ENCODE data around the gene FAM241A.
"Not testable (repeated sequence)": the region's sequence is repeated elsewhere in the genome, so short reads cannot be mapped to it uniquely, and the experiment has no call there.

Gene FAM241A

DNA sequence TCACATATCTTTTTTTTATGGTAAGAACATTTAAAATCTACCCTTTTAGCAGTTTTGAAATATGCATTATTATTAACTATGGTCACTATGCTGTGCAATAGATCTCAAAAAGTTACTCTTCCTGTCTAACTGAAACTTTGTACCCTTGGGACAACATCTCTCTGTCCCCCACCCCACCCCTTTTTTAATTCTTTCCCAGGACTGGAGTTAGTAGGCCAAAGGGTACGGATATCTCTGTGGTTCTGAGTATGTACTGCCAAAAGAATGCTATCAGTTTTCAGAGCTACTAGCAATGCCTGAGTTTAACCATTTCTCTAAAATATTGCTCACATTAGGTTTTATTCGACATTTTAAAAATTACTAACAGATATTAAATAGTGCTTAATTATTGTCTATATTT is 4.7 kb upstream of the FAM241A start:
- no peak for FAIRE-seq

DNA sequence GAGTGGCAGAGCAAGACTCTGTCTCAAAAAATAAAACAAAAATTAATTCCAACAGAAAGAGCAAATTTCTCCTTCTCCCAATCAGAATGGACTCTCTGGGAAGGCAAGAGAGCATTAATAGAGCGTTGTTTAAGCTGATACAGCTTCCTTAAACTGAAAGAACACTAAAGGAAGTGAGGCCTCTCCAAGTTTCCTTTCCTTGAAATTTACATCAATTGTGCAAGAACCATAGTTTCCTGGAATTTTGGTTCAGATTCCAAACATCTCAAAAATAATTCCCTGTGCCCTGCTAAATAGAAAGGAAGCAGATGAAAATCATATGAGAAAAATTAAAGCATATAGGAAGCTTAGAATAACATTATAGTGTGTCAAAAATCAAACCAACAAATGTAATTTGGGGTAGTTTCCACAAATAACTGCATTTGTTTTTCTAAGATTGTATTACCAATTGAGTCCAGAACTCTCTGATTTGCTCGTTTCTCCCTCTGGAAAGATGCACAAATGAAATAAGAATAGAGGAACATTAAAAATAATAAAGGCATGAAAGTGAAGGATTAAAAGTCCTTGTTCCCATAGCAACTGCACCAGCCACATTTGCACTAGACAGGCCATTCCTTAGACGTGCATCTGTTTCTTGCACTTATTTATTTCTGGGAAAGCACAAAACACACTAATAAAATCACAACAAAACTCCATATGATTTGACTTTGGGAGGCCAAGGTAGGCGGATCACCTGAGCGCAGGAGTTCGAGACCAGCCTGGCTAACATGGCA is 3.7 kb upstream of the FAM241A start:
- no peak for FAIRE-seq

DNA sequence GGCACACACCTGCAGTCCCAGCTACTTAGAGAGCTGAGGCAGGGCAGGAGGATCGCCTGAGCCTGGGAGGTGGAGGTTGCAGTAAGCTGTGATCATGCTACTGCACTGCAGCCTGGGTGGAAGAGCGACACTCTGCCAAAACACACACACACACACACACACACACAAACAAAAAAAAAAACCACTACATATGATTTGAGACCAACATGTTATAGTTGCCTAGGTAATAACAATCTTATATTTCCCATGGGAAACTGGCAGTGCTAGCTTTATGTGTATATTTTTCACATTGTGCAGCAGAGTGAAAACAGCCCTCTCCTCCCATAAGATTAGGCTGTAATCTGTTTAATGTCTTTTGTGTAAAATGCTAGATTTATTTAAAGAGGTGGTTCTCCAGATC is 3.1 kb upstream of the FAM241A start:
- FAIRE-seq: no peak

DNA sequence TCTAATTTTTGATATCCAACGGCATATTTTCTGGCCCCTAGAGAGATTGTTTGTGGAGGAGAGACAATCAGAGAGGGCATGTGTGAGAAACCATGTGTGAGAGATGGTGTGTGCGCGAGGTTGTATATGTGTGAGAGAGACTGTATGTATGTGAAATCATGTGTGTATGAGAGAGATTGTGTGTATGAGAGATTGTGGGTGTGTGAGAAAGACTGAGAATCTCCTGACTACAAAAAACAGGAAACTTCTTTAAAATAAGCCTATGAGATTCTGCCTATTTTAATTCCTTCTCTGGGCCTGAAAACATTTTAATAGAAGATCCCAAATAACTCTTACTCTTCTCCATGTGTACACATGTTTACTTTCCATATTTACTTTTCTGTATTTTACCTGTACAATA is 1.5 kb upstream of the FAM241A start:
- FAIRE-seq: no peak

DNA sequence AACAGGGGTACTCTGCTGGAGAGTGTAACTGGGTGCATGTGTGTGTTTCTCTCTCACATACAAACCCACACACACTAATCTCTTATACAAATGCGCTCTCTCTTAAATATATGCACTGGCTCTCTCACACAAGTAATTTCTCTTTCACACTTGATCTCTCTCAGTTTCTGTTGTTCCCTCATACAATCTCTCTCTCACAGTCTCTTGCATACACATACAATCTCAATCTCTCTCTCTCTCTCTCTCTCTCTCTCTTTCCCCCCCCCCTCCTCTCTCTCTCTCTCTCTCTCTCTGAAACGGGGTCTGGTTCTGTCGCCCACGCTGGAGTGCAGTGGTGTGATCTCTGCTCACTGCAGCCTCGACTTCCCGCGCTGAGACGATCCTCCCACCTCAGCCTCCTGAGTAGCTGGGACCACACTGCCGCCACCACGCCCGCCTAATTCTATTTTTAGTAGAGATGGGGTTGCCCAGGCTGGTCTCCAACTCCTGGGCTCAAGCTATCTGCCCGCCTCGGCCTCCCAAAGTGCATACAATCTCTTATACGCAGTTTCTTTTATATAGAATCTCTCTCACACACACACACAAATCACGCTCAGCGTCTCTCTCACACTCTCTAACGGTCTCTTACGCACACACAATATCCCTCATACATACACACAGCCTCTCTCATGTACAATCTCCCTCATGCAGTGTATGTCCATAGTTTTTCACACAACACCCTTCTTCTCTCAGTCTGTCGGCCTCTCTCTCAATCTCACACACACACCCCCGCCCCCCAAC is 518 bp upstream of the FAM241A start:
- FAIRE-seq: no peak

DNA sequence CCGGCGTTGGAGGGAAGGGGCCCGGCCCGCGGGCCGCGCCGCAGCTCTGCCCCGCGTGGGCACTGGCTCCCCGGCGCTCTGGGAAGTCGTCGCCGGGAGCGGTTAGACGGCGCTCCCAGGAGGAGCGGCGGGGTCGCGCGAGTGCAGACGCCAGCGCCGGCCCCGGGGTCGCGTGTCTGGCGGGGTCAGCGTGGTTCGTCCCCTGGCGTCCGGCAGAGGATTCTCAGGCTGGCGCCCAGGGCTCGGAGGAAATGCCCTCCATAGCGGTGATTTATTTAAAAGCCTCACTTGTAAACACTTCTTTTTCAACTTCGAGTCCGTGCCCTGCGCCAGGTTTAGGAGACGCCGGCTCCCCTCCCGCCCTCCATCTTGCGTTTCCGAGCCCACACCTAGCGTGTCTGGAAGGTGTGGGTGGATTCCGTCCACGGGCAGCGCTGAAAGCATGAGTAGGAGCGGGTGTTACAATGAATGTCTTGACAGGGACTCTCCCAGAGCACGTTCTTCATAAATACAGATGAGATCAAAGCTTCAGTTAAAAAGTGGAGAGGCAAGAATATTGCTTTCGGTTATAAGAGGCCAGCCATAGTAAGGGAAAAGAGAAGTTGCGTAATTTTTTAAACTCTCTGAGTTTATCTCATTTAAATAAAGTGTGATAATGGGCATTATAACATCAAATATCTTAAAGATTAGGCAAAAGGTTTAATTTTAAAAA is 692 bp downstream of the FAM241A start:
- FAIRE-seq: no peak

DNA sequence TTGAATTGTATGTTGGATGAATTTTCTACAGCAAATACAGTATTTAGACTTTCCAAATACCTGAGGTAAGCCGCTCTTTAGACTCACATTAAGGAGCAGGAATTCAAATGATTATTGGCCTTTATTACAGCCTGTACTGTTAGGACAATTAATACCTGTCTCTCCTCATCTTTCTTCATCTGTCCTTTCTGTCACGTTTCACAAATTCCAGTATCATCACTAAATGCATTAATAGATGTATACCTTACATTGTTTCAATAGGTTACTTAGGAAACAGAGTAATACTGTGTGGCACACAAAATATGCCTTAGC is 1.2 kb downstream of the FAM241A start:
- FAIRE-seq: no peak

DNA sequence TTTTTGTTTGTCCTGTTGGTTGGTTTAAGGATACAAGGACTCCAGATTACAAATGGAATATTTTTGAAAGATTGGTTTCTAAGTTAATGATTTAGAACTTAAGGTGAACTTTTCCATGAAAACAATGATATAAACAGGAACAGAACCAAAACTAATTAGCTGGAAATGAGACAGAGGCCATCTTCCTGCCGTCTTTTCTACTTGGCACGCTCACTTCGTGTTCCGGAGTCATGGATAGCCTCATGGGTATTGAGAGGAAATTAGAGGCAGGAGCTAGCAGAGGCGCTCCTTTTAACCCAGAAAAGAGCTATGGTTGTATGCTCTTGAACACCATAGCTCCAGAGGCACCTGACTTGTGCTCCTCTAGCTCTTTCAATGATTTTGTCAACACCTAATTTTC is 2.4 kb downstream of the FAM241A start:
- no peak for FAIRE-seq

DNA sequence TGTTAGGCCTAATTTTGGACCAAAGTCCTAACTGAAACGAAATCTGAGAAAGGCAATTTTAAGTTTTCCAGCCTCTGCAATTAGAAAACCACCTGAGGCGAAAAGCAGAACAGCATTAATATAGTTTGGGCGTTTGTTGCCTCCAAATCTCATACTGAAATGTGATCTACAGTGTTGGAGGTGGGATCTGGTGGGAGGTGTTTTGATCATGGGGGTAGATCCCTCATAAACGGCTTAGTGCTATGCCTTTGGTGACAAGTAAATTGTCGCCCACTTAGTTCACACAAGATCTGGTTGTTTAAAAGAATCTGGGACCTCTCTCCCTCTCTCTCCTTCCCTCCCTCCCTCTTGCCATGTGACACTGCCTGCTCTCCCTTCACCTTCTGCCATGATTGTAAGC is 5.7 kb downstream of the FAM241A start:
- FAIRE-seq: no peak

DNA sequence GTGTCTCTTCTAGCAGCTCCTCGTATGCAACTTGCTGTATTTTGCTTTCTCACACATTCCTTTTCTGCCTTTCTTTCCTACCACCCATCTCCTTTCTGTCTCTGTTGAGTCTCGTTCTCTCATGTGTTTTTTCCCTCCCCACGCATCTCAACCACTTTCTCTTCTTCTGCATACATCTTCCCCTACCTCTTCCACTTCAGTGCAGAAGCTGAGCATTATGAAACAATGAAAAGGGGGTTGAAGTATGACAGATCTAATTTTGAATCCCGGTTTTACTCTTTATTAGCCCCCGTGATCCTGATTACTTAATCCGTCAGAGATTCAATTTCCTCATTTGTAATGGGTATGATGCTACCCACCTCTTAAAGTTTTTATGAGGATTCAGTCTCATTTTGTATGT is 7.3 kb downstream of the FAM241A start:
- FAIRE-seq: no peak

DNA sequence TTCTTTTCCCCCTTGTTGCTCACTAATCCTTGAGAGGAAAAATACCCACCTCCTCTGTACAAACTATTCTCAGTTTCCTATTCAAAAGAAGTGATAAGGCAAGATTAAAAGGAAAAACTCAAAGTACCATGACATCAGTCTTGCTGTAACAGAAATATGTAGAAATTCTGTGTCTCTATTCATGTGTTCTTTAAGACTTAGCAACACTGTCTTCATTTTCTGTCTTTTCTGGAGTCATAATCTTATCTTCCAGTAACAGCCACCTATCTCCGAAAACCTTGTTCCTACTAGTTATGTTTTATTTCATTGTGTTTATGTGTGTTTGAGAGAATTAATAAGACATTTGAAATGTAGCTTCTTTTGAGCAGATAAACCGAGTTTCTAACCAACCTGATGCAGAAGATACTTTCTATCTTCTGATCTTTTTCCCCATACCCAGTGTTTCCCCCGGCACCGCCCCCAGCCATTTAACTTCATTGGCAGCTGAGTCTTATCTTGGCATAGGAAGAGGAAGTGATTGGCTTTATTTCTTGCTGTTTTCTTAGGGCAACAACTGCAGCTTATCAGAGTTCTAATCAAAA is 8.0 kb downstream of the FAM241A start:
- no peak for FAIRE-seq

DNA sequence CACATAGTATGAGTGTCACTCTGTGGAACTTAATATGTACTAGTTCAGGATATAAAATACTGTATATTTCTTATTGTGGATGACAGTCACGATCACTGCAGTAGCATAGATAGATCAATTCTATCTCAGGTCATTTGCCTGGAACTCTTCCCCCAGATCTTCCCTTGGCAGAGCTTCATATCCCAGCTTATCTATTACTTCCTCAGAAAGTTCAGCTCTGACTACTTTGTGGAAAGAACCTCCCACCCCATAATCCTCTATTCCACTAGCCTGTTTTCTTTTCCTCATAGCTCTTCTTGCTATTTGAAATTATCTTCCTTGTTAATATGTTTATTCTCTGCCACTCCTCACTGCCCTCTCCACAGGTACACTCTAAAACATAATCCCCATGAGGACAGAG is 10.9 kb downstream of the FAM241A start:
- no peak for FAIRE-seq

DNA sequence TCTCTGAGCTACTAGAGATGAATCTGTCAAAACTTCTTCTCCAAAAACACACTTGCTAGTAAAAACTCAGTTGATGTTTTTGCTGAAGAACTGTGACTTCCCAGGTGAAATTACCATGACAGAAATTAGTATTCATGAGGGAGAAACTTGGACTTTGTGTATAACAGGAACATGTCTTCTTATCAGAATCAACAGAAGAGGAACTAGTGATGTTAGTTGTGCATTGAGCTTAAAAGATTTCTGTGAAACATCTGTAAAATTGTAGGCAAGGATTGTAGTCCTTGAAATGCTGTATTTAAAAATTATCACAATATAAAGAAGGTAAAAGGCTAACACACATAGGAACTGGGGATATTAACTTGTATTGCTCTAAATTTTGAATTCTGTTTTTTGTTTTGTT is 11.3 kb downstream of the FAM241A start:
- no peak for FAIRE-seq

DNA sequence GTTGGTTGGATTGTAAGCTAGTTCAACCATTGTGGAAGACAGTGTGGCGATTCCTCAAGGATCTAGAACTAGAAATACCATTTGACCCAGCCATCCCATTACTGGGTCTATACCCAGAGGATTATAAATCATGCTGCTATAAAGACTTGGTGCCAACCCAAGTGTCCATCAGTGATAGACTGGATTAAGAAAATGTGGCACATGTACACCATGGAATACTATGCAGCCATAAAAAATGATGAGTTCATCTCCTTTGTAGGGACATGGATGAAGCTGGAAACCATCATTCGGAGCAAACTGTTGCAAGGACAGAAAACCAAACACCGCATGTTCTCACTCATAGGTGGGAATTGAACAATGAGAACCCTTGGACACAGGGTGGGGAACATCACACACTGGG is 18.5 kb downstream of the FAM241A start:
- not testable (repeated sequence) for FAIRE-seq

DNA sequence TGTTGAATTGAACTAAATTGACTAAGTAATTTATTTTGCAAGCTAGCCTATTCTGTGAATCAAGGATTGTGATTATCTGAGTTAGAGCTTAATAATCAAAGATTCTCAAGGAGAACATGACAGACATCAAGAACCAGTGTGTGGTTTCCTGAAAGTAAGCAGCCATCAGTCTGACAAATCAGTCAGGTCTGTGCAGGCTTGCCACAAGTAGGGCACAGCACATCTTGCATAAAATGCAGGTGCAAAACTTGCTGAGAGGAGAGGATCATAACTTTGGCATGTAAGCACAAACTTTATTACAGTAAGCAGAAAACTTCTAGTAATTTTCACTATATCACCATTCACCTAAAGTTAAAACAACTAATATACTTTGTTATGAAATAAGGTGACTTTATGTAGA is 22.5 kb downstream of the FAM241A start:
- no peak for FAIRE-seq

DNA sequence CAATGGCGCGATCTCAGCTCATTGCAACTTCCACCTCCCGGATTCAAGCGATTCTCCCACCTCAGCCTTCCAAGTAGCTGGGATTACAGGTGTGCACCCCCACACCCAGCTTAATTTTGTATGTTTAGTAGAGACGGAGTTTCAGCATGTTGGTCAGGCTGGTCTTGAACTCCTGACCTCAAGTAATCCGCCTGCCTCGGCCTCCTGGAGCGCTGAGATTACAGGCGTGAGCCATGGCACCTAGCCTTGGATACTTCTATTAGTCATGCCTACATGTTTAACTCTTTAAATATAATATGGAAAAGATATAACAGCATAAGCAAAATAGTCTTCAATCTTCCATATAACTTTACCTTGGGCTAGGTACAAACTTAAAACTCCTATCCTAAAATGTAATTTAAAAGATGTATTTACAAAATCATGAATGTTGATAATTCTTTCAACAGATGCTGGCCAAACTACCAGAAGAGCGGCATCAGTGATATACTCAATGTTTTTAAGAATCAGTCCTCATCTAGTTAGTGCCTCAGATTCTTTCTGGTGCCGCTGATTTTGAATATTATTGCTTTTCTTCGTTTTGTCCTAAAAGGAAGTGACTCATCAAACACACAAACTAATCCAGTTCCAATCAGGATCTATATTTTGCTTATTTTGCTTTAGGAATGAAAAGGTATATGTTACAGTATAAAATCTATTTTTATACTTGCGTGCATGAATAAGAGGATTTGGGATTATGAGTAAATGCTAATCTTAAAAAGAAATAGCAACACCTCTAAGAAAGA is 23.7 kb downstream of the FAM241A start:
- no peak for FAIRE-seq

DNA sequence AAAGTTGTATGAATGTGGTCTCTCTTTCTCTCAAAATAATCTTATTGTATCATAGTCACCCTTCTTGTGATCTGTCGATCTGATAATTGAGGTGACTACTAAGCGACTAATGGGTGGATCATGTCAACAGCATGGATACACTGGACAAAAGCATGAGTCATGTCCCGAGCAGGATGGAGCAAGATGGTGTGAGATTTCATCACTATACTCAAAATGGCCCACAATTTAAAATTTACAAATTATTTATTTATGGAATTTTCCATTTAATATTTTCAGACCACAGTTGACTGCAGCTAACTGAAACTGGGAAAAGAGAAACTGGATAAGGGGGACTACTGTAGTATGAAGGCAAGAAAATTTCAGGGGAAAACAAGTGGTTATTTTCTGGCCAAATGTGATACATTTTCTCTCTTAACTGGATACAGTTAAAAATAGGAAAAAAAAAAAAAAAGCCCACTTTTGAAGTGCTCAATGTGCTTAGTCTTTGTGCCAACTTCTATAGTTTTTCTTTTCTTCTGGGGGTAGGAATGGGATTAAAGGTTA is 25.3 kb downstream of the FAM241A start:
- no peak for FAIRE-seq

DNA sequence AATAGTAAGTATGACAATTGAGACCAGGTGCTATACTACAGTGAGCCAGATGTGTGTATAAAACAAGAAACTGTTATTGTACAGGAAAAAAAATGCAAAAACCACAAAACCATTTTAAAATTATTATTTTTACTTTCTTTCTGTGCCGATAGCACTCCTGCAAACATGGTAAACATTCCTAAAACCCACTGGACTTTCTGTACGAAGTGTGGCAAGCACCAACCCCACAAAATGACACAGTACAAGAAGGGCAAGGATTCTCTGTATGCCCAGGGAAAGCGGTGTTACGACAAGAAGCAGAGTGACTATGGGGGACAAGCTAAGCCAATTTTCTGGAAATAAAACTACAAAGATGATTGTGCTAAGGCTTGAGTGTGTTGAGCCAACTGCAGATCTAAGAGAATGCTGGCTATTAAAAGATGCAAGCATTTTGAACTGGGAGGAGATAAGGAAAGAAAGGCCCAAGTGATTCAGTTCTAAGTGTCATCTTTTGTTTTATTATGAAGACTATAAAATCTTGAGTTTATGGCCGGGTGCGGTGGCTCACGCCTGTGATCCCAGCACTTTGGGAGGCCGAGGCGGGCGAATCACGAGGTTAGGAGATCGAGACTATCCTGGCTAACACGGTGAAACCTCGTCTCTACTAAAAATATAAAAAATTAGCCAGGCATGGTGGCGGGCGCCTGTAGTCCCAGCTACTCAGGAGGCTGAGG is 26.0 kb downstream of the FAM241A start:
- FAIRE-seq: not testable (repeated sequence)

DNA sequence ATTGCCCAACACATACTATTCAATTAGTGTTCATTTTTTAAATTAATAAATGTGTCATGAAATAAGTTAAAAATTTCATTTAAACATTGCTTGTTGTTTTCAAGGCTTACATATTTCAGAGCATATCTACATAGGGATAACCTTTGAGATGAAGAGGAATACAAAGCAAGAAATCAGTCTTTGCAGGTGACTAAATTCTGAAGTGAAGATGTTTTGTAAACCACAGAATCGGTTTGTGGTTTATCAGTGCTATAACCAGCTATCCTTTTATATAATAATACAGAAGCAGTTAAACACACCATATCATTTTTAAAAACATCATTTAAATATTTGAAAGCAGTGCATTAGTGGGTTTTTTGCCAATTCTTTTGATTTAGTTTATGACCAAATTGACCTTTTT is 26.9 kb downstream of the FAM241A start:
- FAIRE-seq: no peak

DNA sequence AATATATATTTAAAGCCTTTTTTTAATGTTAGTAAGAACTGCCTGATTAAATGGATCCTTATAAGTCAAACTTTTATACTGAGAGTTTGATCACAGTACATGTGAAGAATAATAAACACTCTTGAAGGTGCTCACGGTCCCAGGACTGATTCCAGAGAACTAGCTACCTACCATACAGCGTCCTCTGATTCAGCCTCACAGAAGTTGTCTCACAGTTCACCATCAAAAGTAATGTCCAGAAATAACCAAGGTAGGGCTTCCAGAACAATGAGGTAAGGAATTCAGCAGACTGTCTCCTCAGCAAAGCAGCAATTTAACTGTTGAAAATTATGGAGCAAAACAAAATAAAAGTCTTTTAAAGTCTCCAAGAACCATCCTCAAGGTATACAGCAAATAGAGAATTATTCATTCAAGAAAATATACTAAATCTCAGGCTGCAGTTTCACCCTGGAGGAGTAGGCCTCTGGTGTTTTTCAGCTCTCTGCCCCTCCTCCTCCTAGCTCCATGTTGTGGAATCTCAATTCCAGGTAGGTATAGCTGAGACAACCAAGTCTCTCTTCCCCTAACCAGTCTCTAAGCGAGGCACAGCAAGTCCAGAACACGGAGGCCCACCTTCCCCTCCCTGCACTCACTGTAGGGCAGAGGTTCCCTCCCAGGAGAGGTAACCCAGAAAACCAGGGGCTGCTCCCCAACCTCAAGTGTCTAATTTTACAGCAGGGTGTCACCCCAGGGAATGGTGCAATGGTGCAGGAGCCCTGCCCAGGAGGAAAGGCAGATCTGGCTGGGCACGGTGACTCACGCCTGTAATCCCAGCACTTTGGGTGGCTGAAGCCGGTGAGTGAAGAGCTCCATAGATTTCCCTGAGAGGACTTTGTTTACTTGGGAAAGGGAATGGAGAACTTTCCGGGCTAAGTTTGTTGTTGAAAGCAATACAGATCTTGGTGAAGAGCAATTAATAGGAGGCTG is 28.6 kb downstream of the FAM241A start:
- no peak for FAIRE-seq

DNA sequence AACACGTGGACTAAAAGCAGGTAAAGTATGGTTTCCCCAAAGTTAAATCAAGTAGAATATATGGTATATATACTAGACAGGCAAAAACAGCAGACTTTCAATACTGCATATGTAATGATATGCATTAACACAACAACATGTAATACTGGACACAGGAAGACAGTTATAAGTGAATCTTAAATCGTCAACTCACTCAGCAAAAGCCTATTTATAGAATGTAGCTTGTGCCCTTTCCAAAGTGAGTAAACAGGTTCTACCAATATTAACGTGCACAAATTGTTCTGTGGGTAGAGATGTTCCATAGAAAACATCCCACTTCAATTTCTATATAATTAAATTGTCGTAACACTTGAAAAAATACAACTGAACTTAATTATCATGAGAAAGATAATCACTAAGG is 30.6 kb downstream of the FAM241A start:
- FAIRE-seq: no peak
